ENCODE measurements around the gene RETREG3.
A peak's percentile ranks its signal among the peaks of the same experiment; 100 is the strongest.
"Not testable (repeated sequence)": the region's sequence is repeated elsewhere in the genome, so short reads cannot be mapped to it uniquely, and the experiment has no call there.

Gene RETREG3

DNA sequence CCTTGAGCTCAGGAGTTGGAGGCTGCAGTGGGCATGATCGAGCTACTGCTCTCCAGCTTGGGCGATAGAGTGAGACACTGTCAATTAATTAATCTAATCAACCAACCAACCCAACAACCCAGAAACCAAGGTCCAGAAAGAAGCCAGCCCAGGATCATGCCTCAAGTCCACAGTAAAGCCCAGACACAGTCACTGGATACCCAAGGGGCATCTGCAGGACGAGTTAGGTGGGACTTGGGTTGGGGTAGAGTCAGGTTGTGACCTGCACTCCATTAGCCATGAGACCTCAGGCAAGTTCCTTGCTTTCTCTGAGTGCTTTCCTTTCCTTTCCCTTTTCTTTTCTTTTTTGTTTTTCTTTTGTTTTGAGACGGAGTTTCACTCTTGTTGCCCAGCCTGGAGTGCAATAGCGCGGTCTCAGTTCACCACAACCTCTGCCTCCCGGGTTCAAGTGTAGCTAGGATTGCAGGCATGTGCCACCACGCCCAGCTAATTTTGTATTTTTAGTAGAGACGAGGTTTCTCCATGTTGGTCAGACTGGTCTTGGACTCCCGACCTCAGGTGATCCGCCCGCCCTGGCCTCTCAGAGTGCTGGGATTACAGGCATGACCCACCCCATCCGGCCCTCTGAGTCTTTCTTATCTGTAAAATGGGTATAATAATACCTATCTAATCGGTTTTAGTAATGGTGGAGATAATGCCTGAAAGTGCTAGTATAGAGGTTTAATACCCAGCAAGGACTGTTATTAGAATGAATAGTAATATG lies 60.0 kb downstream of the RETREG3 start:
- no peak for DNase-seq

DNA sequence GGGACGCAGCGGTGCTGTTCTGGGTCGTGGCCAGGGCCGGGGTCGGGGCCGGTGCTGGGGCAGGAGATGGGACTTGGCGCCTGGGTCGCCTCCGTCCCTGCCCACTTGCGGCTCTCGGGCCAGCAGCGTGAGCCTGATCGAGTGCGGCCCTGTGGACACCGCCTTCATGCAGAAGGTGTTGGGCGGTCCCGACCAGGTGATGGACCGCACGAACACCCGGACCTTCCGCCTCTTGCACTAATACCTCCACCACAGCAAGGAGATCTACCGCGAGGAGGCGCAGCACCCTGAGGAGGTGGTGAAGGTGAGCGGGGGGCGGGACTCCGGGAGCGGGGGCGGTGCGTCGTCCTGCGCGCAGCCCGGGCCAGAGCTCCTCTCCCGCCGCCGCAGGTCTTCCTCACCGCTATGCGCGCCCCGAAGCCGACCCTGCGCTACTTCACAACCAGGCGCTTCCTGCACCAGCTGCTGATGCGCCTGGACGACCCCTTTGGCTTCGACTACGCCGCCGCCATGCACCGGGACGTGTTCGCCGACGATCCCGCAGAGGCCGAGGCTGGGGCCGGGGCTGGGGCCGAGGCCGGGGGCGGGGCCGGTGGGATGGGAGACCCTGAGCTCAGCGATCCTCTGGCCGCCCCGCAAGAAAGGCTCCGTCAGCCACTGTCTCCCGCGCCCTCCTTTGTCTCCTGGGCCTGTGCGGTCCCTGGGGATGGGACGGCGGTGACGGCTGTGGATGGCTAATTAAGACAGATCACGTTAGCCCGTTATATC lies 60.9 kb downstream of the RETREG3 start:
- peak; percentile 77 for DNase-seq

DNA sequence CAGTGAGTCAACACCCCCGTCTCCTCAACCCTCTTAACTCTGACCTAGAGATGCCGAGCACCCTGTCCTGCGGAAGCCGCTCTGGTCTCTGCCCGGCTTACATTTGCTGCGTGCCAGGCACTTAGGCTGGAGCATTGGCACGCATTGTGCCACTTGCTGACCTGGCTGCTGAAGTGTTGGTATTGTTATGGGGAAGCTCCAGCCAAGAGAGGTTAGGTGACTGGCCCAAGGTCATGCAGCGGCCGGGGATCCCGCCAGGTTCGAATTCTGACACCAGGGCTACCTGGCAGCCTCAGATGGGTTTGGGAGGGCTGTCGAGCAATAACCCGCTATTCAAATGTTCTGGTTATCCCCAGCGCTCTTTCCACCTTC lies 61.5 kb downstream of the RETREG3 start:
- DNase-seq, result no peak

DNA sequence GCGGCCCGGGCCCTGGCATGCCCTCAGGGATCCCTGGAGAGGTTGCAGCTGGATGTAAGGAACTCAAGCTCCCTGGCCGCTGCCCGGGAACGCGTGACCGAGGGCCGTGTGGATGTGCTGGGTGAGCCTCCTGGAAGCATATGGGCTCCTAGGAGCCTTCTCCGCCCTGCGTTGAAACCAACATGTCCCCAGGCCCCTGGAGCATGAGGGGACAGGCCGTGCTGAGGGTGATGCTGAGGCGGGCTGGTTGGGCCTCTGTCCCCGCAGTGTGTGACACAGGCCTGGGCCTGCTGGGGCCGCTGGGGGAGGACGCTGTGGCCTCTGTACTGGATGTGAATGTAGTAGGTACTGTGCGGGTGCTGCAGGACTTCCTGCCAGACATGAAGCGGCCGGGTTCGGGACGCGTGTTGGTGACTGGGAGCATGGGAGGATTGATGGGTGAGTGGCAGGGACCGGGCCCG lies 62.1 kb downstream of the RETREG3 start:
- no peak for DNase-seq

DNA sequence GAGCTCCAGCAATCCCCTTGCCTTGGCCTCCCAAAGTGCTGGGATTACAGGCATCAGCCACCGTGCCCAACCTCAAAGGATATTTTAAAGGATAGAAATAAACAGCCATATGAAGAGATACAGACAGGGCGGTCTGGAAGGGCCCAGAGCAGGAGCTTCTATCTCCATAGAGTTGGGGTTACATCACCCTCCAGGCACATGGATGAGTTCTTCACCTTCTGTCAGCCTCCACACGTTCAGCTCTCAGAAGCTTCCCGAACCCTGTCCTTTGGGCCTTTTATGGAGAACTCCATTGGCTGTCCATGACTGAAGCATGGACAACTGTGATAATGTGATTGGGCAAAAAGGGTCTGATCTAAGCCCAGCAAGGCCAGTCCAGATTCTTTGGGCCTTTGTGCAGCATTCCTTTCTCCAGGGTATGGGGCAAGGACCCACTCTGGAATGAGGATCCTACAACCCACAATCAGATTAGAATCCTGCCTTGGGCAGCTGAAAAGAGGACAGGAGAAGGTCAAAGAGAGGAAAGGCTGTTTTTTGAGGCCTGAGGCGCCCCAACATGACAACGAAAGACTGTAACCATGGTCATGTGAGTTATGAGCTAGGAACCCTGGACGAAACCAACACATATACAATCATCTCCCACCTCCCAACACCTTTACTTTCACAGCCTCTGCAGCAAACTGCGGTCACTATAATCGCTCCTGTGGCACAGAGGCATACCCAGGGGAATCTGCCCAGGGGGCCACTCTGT lies 63.2 kb downstream of the RETREG3 start:
- not testable (repeated sequence) for DNase-seq

DNA sequence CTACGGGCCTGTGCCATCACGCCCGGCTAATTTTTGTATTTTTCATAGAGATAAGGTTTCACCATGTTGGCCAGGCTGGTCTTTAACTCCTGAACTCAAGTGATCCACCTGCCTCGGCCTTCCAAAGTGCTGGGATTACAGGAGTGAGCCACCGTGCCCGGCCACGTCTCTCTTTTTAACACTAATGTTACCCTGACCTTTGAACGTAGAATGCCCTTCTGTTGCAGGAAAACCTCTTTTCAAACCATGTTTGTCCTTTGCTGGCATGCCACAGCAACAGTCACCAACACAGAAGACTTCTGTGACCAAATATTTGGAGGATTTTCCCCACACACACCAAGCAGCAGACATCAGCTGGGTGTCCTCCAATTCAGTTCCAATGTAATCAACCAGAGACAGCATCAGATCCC lies 64.3 kb downstream of the RETREG3 start:
- DNase-seq, result no peak

DNA sequence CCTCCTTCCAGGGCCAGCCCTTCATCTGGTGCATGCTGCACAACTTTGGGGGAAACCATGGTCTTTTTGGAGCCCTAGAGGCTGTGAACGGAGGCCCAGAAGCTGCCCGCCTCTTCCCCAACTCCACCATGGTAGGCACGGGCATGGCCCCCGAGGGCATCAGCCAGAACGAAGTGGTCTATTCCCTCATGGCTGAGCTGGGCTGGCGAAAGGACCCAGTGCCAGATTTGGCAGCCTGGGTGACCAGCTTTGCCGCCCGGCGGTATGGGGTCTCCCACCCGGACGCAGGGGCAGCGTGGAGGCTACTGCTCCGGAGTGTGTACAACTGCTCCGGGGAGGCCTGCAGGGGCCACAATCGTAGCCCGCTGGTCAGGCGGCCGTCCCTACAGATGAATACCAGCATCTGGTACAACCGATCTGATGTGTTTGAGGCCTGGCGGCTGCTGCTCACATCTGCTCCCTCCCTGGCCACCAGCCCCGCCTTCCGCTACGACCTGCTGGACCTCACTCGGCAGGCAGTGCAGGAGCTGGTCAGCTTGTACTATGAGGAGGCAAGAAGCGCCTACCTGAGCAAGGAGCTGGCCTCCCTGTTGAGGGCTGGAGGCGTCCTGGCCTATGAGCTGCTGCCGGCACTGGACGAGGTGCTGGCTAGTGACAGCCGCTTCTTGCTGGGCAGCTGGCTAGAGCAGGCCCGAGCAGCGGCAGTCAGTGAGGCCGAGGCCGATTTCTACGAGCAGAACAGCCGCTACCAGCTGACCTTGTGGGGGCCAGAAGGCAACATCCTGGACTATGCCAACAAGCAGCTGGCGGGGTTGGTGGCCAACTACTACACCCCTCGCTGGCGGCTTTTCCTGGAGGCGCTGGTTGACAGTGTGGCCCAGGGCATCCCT lies 65.7 kb downstream of the RETREG3 start:
- no peak for DNase-seq

DNA sequence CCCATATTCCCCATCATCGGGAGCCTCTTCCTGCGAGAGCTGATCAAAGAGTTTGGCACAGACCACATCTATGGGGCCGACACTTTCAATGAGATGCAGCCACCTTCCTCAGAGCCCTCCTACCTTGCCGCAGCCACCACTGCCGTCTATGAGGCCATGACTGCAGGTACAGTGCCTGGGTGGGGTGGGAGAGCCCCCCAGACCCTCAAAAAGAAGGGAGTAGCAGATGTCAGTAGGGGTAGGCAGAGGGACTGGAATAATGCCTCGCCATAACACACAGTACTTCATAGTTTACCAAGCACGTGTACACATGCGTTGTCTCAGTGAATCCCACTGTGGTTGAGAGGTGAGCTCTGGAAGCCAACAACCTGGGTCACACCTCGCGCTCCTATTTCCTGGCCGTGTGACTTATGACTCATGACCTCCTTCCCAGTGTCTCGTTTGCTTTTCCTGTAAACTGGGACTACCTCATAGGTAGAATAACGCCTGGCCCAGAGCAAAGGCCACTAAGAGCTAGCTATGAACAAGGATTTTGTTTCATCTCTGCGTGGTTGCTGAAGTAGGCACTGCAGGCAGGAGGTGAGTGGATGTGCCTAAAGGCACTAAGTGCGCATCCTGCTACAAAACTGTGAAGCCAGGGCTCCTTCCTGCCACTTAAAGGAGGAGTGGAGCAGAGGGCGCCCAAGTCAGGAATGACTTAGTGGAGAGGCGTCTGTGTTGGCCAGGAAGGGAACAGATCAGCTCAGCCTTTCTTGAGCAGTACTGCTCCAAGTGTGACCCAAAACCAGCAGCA lies 67.9 kb downstream of the RETREG3 start:
- DNase-seq, result no peak

DNA sequence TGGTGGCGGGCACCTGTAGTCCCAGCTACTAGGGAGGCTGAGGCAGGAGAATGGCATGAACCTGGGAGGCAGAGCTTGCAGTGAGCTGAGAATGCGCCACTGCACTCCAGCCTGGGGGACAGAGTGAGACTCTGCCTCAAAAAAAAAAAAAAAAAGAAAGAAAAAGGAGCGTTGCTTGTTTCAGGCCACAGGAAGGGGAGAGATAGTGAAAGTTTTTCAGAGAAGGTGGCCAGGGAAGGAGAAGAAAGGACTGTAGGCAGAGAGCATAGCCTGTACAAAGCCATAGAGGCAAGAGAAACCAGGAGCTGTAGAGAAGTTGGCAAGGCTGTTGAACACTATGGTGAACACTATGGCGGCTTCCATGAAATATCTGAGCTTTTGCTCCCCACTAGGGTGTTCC lies 68.6 kb downstream of the RETREG3 start:
- DNase-seq, result not testable (repeated sequence)

DNA sequence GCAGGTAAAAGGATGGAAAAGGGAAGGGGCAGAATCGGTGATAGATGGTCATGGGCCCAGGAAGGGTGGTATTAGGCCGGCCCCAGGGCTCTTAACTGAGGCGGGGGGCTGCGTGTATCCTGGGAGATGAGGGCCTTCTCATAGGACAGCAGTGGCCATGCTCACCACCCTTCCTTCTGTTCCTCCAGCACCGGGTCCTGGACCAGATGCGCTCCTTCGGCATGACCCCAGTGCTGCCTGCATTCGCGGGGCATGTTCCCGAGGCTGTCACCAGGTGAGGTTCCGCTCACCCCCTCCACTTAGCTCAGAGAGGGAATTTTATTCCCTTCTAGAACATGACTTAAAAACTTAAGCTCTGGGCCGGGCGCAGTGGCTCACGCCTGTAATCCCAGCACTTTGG lies 70.7 kb downstream of the RETREG3 start:
- DNase-seq, result no peak

DNA sequence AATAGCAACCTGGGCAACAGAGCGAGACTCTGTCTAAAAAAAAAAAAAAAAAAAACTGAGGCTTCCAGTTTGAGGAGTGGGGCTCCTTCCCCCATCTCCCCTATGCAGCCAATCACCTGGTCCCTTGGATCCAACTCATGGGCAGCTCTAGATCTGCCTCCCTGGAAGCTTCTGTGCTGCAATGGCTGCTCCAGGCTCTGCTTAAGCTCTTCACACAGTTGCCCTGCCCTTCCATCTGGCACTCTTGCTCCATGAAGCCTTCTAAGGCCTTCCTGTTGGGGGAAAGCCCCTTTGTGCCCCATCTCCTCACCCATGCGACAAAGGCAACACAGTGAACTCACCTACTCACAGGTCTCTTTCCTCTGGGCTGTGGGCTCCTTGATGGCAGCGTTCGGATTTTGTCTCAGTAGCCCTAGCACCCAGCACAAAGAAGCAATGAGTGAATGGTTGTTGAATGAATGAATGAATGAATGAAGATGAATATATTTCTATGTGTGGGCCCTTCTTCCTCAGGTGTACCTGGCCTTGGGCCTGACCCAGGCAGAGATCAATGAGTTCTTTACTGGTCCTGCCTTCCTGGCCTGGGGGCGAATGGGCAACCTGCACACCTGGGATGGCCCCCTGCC lies 71.2 kb downstream of the RETREG3 start:
- no peak for DNase-seq

DNA sequence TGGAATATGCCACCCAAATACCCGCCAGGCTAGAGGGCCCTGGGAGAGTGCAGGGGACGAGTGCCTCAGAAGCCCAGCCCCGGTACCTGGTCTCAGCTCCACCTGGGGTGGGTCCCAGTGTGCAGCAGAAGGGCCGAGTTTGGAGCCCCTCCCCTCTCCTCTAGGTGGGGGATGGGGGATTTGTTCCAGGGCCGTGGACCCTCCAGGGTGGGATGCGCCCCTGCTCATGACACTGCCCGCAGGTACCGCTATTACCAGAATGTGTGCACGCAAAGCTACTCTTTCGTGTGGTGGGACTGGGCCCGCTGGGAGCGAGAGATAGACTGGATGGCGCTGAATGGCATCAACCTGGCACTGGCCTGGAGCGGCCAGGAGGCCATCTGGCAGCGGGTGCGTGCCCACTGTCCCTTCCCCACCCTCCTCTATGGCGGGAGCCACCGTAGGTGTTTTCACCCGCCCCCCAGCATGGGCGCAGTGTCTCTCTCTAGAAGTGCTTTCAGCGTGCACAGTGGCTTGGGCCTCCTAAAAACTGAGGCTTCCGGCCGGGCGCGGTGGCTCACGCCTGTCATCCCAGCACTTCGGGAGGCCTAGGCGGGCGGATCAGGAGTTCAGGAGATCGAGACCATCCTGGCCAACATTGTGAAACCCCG lies 71.9 kb downstream of the RETREG3 start:
- DNase-seq, result no peak

DNA sequence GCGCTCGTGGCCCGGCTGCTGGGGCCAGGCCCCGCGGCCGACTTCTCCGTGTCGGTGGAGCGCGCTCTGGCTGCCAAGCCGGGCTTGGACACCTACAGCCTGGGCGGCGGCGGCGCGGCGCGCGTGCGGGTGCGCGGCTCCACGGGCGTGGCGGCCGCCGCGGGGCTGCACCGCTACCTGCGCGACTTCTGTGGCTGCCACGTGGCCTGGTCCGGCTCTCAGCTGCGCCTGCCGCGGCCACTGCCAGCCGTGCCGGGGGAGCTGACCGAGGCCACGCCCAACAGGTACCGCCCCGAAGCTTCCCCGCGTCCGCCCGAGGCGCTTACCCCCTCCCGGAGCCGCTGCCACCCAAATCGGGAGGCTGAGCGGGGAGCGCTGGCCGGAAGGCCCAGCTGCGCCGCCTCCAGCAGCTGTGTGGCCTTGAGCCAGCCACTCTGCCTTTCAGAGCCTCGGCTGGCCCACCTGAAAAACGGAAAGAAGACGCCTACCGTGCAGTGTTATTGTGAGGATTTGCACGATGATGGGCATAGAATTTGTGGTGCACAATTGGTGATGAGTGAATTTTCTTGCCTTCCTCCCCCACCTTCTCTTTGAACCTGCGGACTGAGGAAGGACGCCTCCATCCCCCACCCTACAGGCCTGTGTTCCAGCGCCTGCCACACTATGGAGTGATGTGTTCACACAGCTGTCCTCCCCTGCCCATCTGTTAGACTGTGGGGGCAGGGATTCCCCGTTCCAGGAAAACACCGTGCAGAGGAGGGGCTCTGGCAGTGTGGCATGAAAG lies 72.6 kb downstream of the RETREG3 start:
- peak; percentile 90 for DNase-seq

DNA sequence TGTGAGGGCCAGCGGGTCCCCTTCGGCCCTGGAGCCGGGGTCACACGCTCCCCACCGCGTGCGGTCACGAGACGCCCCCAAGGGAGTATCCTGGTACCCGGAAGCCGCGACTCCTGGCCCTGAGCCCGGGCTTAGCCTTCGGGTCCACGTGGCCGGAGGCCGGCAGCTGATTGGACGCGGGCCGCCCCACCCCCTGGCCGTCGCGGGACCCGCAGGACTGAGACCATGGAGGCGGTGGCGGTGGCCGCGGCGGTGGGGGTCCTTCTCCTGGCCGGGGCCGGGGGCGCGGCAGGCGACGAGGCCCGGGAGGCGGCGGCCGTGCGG lies 73.2 kb downstream of the RETREG3 start, which contains the start of gene NAGLU:
Gene NAGLU (plus strand): TSS at position 194 of the 324 bp plus-strand sequence. CDS start 32 bp downstream, at position 226.
- DNase-seq, result peak; percentile 95

DNA sequence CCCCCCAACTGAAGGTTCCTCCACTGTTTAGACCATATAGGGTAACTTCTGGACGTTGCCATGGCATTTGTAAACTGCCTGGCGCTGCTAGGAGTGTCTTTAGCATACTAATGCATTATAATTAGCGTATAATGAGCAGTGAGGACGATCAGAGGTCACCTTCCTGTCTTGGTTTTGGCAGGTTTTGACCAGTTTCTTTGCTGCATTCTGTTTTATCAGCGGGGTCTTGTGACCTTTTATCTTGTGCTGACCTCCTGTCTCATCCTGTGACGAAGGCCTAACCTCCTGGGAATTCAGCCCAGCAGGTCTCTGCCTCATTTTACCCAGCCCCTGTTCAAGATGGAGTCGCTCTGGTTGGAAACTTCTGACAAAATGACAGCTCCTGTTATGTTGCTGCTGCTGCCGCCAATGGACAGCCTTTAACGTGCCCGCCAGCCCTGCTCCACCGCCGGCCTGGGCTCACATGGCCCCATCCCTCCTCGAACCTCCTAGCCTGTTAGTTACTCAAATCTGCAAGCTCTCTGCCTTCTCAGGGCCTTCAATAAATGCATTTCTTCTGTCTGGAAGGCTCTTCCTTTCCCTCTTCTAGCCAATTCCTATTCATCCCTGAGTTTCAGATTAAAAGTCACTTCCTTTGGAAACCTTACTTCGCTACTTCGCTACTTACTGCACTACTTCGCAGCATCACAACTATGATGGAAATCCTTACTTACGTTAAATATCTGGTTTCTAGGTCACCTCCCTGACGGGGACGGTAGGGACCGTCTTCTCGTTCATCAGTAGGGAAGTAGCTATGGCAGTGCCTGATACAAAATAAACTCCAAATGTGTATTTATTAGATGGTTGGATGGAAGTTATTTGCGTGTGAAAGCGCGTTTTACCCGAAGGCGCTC lies 73.8 kb downstream of the RETREG3 start:
- no peak for DNase-seq

DNA sequence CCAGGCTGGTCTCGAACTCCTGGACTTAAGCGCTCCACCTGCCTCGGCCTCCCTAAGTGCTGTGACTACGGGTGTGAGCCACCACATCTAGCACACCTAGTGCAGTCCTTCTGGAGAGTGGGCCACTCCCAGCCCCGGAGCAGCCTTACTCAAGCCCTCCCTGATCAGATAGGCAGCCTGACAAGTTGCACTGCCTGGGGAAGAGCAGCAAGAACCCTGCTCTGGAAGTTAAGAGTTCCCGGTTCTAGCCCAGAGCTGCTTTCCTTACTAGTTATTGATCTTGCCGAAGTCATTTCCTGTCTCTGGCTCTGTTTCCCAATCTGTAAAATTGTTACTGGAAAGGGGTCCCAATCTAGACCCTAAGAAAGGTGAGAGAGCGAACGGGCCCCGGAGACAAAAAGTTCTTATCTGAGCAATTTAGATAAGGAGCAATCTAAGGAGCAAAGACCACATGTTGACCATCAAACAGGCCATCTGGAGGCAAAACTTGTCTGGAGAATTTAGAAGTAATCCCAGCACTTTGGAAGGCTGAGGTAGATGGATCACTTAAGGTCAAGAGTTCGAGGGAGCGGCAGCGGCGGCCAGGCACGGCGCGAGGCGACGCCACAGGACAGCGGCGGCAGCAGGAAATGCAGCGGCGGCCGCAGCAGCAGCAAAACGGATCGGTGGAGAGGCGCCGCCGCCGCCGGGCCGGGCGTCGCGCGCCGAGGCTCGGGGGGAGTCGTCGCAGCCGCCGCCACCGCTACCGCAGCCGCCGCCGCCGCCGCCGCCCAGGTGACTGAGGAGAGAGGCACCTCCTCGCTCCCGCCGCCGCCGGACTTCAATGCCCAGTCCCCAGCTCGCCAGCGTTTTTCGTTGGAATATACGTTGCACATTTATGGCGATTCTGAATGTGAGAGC lies 77.5 kb downstream of the RETREG3 start:
- peak; percentile 23 for DNase-seq

DNA sequence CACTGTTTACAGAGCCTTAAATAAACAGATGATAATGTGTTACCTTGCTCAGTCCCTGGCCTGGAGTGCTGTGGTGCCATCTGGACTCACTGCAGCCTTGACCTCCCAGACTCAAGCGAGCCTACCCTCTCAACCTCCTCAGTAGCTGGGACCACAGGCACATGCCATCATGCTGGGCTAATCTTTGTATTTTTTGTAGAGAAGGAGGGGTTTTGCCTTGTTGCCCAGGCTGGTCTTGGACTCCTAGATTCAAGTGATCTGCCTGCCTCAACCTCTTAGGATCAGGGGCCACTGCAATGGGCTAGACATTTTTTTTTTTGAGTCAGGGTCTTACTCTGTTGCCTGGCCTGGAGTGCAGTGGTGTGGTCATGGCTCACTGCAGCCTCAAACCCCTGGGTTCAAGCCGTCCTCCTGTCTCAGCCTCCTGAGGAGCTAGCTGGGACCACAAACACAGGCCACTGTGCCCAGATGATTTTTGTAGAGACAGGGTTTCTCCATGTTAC lies 78.2 kb downstream of the RETREG3 start:
- DNase-seq, result no peak

Data from COR-L47 (cell line).